ENCODE data around the gene MAML2. TPM values are rescaled to one million over a fixed set of nuclear protein-coding genes. Genes with fewer than 3 reads are reported as not detected.

MAML2 gene
- polyA plus RNA-seq, 1 of the 3 experiments (the other 2 are of a cell fraction), result 20.1 TPM

- TF ChIP-seq SMC3 (IDR thresholded peaks at IDR 0.05; ENCODE audit: low read depth, low read length) (no peak), ZBTB33 (IDR thresholded peaks at IDR 0.05; ENCODE audit: borderline replicate concordance, low read depth) (no peak), MXI1 (IDR thresholded peaks at IDR 0.05; ENCODE audit: low read depth, low read length) (no peak), MAX (IDR thresholded peaks at IDR 0.05; ENCODE audit: low read depth) (no peak)
- TF ChIP-seq, protein P1, sequence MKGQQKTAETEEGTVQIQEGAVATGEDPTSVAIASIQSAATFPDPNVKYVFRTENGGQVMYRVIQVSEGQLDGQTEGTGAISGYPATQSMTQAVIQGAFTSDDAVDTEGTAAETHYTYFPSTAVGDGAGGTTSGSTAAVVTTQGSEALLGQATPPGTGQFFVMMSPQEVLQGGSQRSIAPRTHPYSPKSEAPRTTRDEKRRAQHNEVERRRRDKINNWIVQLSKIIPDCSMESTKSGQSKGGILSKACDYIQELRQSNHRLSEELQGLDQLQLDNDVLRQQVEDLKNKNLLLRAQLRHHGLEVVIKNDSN (IDR thresholded peaks at IDR 0.05; ENCODE audit: borderline replicate concordance, low read depth), result no peak
These were observed 144.9 kb downstream of the MAML2 start (continued) for GRCh38 chr11:96197801-96198701.

DNA sequence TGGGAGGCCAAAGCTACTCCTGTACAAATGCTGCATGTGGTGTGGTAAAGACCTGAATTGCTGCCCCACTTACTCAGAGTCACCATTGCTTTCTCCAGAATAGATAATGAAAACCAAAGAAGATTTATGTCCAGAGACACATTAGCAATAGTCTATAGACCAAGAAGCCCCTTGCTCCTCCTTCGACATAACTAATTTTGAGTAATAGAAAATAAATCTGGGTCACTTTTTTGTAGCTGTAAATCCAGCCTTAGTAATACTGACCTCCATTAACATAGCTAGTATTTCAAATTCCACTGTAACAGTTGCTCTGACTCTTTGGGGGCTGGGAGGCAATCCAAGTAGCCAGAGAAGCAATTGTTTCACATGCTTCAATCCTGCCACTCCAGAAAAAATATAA is 145.9 kb downstream of the MAML2 start:
- no peaks in the 10 kb centered on the region for H3K27me3 ChIP-seq (ENCODE audit: insufficient read depth)
- H3K4me3 ChIP-seq (ENCODE audit: low read depth in 2 of 2, low read length in 1 of 2), result no peak overlapping the region
- H3K27ac ChIP-seq (ENCODE audit: low read depth in 2 of 2, low read length in 1 of 2), result no peak overlapping the region
- no peak for TF ChIP-seq RXRA (IDR thresholded peaks at IDR 0.05; ENCODE audit: borderline replicate concordance, low read depth)
- TF ChIP-seq JUND (IDR thresholded peaks at IDR 0.05), result no peak
- TF ChIP-seq, protein P2, sequence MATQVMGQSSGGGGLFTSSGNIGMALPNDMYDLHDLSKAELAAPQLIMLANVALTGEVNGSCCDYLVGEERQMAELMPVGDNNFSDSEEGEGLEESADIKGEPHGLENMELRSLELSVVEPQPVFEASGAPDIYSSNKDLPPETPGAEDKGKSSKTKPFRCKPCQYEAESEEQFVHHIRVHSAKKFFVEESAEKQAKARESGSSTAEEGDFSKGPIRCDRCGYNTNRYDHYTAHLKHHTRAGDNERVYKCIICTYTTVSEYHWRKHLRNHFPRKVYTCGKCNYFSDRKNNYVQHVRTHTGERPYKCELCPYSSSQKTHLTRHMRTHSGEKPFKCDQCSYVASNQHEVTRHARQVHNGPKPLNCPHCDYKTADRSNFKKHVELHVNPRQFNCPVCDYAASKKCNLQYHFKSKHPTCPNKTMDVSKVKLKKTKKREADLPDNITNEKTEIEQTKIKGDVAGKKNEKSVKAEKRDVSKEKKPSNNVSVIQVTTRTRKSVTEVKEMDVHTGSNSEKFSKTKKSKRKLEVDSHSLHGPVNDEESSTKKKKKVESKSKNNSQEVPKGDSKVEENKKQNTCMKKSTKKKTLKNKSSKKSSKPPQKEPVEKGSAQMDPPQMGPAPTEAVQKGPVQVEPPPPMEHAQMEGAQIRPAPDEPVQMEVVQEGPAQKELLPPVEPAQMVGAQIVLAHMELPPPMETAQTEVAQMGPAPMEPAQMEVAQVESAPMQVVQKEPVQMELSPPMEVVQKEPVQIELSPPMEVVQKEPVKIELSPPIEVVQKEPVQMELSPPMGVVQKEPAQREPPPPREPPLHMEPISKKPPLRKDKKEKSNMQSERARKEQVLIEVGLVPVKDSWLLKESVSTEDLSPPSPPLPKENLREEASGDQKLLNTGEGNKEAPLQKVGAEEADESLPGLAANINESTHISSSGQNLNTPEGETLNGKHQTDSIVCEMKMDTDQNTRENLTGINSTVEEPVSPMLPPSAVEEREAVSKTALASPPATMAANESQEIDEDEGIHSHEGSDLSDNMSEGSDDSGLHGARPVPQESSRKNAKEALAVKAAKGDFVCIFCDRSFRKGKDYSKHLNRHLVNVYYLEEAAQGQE (IDR thresholded peaks at IDR 0.05; ENCODE audit: low read depth, low read length), result no peak
- TF ChIP-seq CHD2 (IDR thresholded peaks at IDR 0.05; ENCODE audit: low read length, partially characterized antibody), result no peak
- TF ChIP-seq POLR2AphosphoS5 (IDR thresholded peaks at IDR 0.05; ENCODE audit: low read depth, low read length), result no peak
- TF ChIP-seq TAF1 (IDR thresholded peaks at IDR 0.05; ENCODE audit: borderline replicate concordance, low read depth, low read length), result no peak
- TF ChIP-seq RAD21 (IDR thresholded peaks at IDR 0.05; ENCODE audit: low read length), result no peak
- no peak for TF ChIP-seq GABPA (IDR thresholded peaks at IDR 0.05; ENCODE audit: low read depth)
- H3K9ac ChIP-seq, result no peak overlapping the region
- peaks cover 15% of the 10 kb centered on the region for H3F3A ChIP-seq (replicated peaks; ENCODE audit: insufficient read depth)
- no peak overlapping the region for H2AFZ ChIP-seq (ENCODE audit: low read depth)
- peaks cover 0 to 4% of the 10 kb centered on the region in 2 experiments for H3K36me3 ChIP-seq (replicated peaks in 1 of 2; ENCODE audit: control insufficient read depth in 1 of 2, insufficient read depth in 2 of 2, low read length in 1 of 2)
- peaks cover 75% of the 10 kb centered on the region for H3K79me2 ChIP-seq (ENCODE audit: insufficient read depth)
- H4K20me1 ChIP-seq (ENCODE audit: insufficient read depth), result no peaks in the 10 kb centered on the region
- ChIA-PET POLR2A (no interaction called here), CTCF (interaction anchor here (0.9 kb wide), 1 partner anchor 34 kb away, joined by 3 read pairs; no protein-coding TSS in a partner anchor)
- no peaks in the 10 kb centered on the region for H3K9me2 ChIP-seq
- no peak overlapping the region for H3K4me2 ChIP-seq
- no peaks in the 10 kb centered on the region for H3K9me3 ChIP-seq
- no peak for DNase-seq
- H3K4me1 ChIP-seq (ENCODE audit: control insufficient read depth in 1 of 2, insufficient read depth in 2 of 2, low read depth in 1 of 2, low read length in 1 of 2), result peaks cover 0 to 52% of the 10 kb centered on the region in 2 experiments; a peak in 2 of 4 replicates
- 94% methylated on average over 1 of the region's 1 CpG for WGBS (ENCODE audit: low lambda C conversion rate)

All from SK-N-SH (cell line).